AG09309 (cell line): ENCODE measurements around the gene SCAF11.

Experiments
- DNase-seq: peaks from one replicate; pipeline ENCODE4 v3.0.0-alpha.2; 2010; ENCODE audit warnings: low read depth
- H3K4me3 ChIP-seq: 2 replicates; pipeline ENCODE4 v1.5.1; 2011; ENCODE audit warnings: mild to moderate bottlenecking, low read depth, low read length, moderate library complexity; ENCODE audit not compliant: control insufficient read depth
- TF ChIP-seq, protein P1 (sequence below): IDR thresholded peaks from 2 replicates; pipeline ENCODE4 v1.5.1; 2011; ENCODE audit warnings: mild to moderate bottlenecking, low read depth, low read length, inconsistent platforms; ENCODE audit not compliant: insufficient read depth, control insufficient read depth; ENCODE audit errors: missing control alignments

Gene SCAF11

DNA sequence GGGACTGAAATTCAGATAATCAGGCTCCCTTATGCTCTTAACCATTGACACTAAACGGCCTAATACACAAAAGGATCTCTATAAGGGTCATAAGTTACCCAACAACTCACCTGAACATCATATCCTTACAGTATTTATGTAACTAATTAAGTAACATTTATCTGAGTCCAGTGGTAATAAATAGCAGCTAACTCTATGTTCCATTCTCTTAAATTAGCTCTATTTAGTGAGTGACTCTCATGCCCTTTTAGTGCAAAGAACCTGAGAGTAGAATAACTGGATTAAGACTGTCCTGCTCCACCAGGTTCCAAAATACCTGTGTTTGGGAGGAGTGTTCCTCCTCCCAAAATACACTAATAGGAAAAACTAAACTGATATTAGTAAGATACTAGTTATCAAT is 9.8 kb downstream of the SCAF11 start:
- no peak overlapping the region for H3K4me3 ChIP-seq
- no peak for DNase-seq
- TF ChIP-seq, protein P1, sequence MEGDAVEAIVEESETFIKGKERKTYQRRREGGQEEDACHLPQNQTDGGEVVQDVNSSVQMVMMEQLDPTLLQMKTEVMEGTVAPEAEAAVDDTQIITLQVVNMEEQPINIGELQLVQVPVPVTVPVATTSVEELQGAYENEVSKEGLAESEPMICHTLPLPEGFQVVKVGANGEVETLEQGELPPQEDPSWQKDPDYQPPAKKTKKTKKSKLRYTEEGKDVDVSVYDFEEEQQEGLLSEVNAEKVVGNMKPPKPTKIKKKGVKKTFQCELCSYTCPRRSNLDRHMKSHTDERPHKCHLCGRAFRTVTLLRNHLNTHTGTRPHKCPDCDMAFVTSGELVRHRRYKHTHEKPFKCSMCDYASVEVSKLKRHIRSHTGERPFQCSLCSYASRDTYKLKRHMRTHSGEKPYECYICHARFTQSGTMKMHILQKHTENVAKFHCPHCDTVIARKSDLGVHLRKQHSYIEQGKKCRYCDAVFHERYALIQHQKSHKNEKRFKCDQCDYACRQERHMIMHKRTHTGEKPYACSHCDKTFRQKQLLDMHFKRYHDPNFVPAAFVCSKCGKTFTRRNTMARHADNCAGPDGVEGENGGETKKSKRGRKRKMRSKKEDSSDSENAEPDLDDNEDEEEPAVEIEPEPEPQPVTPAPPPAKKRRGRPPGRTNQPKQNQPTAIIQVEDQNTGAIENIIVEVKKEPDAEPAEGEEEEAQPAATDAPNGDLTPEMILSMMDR: no peak

DNA sequence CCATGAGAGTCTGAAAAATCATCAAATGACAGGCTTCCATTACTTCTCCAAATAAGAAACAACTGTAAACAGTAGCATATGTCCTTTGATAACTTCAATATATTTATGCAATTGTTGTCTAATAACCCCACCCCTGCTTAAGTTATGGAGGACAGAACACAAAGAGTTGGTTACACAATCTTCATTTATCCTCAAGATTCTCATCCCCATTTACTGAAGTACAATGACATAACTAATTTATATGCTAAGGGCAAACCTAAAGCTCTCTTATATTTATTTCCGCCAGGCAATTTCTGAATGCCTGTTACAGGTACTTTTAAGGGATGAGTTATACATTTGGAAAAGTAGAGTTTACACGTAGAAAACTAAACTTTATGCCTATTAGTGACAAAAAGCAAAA is 12.3 kb downstream of the SCAF11 start:
- DNase-seq: no peak
- H3K4me3 ChIP-seq: no peak overlapping the region
- TF ChIP-seq, protein P1: no peak

DNA sequence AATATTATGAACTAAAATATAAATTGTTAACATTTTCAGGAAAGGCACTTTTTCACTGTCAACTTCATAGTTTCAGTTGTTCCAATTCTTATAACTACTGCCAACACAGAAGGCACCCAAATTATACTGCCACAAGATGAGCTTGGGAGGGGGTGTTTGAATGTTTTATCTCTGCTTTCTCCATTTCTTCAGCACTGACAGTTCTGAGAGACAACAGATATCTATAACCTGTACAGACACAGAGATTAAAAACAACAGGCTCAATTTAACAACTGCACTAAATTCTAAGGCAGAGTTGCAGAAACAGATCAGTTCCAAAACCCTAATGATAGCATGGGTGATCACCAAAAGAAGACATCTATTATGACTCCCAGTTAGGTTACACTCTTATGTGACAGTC is 12.8 kb downstream of the SCAF11 start:
- TF ChIP-seq, protein P1: no peak
- H3K4me3 ChIP-seq: no peak overlapping the region
- no peak for DNase-seq

DNA sequence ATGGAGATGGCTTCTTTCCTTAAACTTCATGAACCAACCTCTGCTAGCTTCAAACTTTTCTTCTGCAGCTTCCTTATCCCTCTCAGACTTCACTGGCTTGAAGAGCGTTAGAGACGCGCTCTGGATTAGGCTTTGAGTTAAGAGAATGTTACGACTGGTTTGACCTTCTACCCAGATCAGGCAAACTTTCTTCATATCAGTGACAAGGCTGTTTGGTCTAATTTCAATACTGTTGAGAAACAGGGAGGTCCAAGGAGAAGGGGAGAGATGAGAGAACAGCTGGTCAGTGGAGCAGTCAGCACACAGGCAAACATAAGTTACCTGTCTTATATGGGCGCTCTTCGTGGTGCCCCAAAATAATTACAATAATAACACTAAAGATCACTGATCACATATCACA is 14.9 kb downstream of the SCAF11 start:
- DNase-seq: no peak
- H3K4me3 ChIP-seq: no peak overlapping the region
- TF ChIP-seq, protein P1: no peak

DNA sequence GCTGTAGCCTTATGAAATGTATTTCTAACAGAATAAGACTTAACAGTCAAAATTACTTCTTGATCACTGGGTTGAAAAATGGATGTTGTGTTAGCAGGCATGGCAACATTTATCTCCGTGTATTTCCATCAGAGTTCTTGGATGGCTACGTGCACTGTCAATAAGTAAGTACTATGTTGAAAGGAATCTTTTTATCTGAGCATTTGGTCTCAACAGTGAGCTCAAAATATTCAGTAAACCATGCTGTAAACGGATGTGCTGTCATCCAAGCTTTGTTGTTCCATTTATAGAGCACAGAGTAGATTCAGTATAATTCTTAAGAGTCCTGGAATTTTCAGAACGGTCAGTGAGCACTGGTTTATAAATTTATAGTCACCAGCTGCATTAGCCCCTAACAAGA is 15.5 kb downstream of the SCAF11 start:
- no peak overlapping the region for H3K4me3 ChIP-seq
- DNase-seq: no peak
- TF ChIP-seq, protein P1: no peak

DNA sequence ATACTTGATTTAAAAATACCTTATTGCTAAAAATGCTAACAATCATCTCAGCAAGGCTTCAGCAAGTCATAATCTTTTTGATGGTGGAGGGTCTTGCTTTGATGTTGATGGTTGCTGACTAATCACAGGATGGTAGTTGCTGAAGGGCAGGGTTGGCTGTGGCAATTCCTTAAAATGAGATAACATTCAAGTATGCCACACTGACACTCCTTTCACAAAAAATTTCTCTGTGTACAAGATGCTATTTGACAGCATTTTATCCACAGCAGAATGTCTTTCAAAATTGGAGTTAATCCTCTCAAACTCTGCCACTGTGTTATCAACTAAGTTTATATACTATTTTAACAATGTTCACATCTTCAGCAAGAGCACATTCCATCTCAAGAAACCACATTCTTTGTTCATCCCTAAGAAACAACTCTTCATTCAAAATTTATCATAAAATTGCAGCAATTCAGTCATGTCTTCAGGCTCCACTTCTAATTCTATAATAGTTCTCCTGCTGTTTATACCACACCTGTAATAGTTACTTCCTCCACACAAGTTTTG is 16.1 kb downstream of the SCAF11 start:
- no peak for DNase-seq
- TF ChIP-seq, protein P1: no peak

DNA sequence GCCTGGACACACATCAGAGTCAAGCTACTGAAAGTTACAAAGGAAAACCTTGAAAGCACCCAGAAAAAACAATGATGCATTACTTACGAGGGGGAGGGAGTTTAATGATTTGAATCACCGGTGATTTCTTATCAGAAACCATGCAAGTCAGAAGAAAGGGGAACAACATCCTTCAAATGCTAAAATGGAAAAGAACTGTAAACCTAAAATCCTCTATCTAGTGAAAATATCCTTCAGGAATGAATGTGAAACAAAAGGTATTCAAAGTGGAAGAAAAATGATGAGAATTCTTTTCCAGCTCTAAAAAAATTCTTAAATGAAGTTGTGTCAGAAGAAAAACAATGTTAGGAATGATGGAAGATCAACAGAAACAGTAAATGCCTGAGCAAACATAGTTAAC is 16.8 kb downstream of the SCAF11 start:
- TF ChIP-seq, protein P1: no peak
- H3K4me3 ChIP-seq: no peak overlapping the region
- no peak for DNase-seq

More for the DNA sequence above, 16.1 kb downstream of the SCAF11 start:
- no peak overlapping the region for H3K4me3 ChIP-seq
